ENCODE measurements around the gene TSPYL4. TPM values are rescaled to one million over a fixed set of nuclear protein-coding genes. Genes with fewer than 3 reads are reported as not detected.

Gene TSPYL4
- total RNA-seq = 10.6 and 28.3 TPM in 2 replicates

DNA sequence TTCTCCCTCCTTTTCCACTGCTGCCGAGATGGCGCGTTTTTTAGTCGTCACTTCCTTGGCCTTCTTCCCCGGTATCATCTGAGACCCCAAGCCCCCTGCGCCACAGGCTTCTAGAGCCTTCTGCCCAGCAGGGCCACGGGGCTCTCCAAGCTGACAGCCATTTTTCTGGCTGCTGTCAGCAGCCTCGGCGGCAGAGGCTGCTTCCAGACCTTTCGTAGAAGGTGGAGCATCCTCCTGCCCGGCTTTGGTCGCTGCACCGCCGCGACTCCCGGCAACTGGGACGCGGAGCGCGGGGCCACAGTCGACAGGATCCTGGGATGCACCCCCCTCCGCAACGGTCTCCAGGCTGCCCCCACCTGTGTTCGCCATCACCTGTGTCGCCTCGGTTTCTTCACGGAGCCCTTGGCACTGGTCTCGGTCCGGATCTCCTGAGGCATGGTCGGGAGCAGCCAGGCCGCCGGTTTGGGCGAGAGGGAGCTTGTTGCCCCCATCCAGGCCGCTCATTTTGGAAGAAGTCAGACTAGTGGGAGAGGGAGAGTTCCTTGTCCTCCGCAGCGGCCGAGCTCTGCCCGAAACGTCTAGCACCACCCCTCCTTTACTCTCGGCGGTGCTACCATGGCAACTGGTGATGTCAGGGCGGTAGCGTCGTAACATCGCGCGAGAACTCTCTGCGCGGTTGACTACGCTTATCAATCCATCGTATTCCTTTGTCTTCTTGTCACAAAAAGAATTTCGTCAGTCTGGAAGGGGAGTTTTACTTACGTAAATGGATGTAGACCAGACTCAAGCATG lies at the start of gene TSPYL4:
Gene TSPYL4 (minus strand): TSS at position 571 of the 792 bp plus-strand sequence. CDS start 67 bp downstream, at position 504.

DNA sequence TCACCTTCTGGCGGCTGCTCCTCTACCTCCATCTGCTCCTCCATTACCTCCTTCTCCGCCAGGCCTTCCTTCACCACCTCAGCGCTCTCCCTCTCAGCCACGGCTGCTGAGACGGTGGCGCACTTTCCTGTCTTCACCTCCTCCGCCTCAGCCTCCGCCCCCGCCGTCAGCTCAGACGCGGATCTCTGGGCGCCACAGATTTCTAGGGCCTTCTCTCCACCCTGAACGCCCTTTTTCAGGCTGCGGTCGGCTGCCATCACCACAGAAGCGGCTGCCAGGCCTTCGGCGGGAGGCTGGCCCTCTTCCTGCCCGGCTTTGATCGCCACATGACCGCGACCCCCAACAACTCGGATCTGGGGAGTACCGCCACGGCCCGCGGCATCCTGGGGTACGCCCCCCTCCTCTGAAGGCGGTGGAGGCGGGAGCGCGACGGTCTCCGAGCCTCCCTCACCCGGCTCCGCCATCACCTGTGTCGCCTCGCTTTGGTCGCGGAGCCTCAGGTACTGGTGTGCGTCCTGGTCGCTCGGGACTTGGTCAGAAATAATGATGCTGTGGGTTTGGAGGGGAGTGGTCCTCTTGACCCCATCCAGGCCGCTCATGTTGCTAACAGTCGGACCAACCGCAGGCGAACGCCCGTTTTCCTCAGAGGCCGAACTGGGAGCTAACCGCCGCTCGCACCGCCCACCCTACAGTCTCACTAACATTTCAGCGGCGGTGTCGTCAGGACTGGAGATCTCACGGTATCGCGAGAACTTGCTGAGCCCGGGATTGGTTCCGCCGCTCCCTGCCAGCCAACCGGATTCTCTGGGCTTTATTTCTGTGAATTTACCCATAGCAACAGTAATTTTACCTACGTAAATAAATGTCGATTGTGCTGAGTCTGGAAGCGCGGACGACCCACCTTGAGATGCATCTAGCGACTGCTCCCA lies 25.6 kb upstream of the TSPYL4 start, which contains the start of gene TSPYL1:
Gene TSPYL1 (minus strand): TSS at position 699 of the 929 bp plus-strand sequence. CDS start 100 bp downstream, at position 599.

Other genes starting within 250 kb of the TSPYL4 start
- gene FRK, start 193.2 kb downstream of the TSPYL4 start, total RNA-seq = 0.32 and 0.52 TPM in 2 replicates
- gene NT5DC1, start 153.2 kb downstream of the TSPYL4 start, total RNA-seq = 8.3 and 8.9 TPM in 2 replicates
- 0.08 and 0.13 TPM in 2 replicates for gene COL10A1, start 127.9 kb downstream of the TSPYL4 start, total RNA-seq
- 48.4 and 57.9 TPM in 2 replicates for gene TSPYL1, start 25.9 kb upstream of the TSPYL4 start, total RNA-seq
- gene DSE, start 116.9 kb upstream of the TSPYL4 start, total RNA-seq = 43.0 and 64.6 TPM in 2 replicates
- gene CALHM6, start 207.3 kb upstream of the TSPYL4 start, total RNA-seq = 2.0 and 6.2 TPM in 2 replicates